ENCODE measurements around the gene PSMD9.
A peak's percentile ranks its signal among the peaks of the same experiment; 100 is the strongest.
"Not testable (repeated sequence)": the region's sequence is repeated elsewhere in the genome, so short reads cannot be mapped to it uniquely, and the experiment has no call there.

The PSMD9 gene

GRCh38 chr12:121888478-121889273, at the start of gene PSMD9:
Gene PSMD9 (plus strand): TSS chr12:121888790. CDS start chr12:121888857, 67 bp downstream.
- DNase-seq, result peak; percentile 98

GRCh38 chr12:121839106-121839992, 49.2 kb upstream of the PSMD9 start:
- DNase-seq, result peak; percentile 100

DNA sequence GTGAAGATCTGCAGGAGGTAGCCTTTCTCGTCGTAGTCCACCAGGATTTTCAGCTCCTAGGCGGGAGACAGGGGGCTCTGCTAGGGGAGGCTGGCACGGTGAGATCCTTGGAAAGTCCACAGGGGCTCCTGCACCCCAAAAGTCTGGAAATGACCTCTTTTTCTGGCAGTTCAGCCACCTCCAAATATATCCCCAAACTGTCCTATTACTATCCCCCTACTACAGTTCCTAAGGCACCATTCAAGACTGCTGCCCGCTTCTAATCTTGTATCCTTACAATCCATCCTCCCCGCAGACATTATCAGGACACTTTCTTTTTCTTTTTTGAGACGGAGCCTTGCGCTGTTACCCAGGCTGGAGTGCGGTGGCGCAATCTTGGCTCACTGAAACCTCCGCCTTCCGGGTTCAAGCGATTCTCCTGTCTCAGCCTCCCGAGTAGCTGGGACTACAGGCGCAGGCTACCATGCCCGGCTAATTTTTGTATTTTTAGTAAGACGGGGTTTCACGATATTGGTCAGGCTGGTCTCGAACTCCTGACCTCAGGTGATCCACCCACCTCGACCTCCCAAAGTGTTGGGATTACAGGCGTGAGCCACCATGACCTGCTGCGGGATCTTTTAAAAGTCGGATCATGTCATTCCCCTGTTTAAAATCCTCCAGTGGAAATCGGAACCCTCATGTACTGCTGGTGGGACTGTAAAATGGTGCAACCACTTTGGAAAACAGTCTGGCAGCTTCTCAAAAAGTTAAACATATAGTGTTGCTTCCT, 48.4 kb upstream of the PSMD9 start:
- DNase-seq, result peak; percentile 40

- DNase-seq, result no peak
These were observed 45.2 kb upstream of the PSMD9 start for GRCh38 chr12:121843236-121843982.

DNA sequence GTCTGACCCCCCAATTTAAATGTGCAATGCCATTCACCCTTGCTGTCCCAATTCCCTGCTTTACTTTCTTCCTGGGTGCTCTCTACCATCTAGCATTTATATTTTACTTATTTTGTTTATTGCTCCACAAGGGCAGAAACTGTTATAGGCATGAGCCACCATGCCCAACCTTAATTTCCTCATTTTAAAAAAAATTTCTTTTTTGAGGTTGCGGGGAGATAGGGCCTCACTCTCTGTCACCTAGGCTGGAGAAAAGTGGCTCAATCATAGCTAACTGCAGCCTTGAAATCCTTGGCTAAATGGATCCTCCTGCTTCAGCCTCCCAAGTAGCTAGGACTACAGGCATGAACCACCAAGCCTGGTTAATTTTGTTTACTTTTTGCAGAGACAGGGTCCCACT, 42.9 kb upstream of the PSMD9 start:
- no peak for DNase-seq

GRCh38 chr12:121849211-121849610, 39.4 kb upstream of the PSMD9 start:
- DNase-seq, result no peak

GRCh38 chr12:121849665-121850064, 38.9 kb upstream of the PSMD9 start:
- peak; percentile 36 for DNase-seq

DNA sequence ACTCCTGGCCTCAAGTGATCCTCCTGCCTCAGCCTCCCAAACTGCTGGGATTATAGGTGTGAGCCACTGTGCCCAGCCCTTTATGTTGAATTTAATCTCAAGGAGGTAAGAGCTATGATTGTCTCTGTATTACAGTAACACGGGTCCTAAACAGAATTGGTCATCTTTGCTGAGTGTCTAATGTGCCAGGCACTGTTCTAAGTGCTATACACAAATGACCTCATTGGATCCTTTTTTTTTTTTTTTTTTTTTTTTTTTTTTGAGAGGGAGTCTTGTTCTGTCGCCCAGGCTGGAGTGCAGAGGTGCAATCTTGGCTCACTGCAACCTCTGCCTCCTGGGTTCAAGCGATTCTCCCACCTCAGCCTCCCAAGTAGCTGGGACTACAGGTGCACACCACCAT, 36.2 kb upstream of the PSMD9 start:
- not testable (repeated sequence) for DNase-seq

- DNase-seq, result peak; percentile 32
These were observed 31.0 kb upstream of the PSMD9 start for GRCh38 chr12:121857322-121858246.

GRCh38 chr12:121858318-121858661, 30.3 kb upstream of the PSMD9 start:
- no peak for DNase-seq

DNA sequence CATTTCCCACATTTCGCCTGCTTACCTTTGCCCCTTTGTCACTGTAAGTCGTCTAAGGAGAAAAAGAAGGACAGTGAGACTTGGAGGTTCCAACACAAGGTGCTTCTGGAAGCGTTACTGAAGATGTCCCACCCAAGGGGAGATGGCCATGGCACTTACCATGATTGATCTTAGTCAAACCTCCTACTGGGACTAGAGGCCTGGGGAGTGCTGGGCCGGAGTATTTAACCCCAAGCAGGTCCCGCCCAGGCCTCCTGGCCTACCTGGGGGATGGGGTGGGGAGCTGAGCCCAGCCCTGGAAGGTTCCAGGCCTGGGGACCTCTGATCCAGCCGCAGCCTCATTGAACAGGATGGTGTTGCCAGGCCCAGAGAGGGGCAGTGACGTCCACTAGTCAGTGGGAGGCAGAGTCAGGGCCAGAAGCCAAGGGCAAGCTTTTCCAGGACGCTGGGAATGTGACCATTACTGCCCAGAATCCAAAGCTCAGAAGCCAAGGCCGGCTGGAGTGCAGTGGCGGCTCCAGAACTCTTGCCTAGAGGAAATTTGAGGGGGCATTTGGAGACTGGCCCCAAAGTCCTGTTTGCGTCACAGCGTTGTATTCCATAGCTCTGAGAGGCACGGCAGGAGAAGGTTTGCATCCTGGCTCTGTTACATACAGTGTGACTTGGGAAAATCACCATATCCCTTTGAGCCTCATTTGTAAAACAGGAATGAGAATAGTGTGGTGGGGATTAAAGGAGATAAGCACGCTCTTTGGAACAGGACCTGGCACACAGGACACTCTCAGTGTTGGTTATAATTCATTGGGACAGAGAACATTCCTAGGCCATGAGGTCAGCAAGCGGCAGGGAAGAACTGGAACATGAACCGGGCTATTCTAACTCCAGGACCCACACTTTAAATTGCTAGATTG, 29.7 kb upstream of the PSMD9 start, which contains the start of gene HPD:
Gene HPD, minus strand, starts transcription at position 198 of the 911 bp plus-strand sequence. Its CDS starts 36 bp downstream, at position 162.
- no peak for DNase-seq

DNA sequence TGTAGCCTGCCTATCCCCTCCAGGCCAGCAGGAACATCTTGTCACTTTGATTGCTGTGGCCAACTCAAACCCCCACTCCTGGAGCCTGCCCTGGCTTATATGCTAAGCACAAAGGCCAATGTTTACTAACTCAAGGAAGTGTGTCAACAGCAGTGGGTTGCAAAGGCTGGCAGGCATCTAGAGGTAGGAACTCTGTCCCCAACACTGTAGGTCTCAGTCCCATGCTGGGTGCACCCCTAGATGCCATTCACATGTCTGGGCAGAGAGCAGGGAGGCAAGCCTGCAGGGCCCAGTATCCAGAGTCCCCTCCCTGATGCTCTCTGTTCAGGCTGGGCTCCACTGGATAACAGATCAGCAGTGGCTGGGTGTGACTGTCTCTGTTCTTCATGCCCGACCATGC, 28.3 kb upstream of the PSMD9 start:
- no peak for DNase-seq

DNA sequence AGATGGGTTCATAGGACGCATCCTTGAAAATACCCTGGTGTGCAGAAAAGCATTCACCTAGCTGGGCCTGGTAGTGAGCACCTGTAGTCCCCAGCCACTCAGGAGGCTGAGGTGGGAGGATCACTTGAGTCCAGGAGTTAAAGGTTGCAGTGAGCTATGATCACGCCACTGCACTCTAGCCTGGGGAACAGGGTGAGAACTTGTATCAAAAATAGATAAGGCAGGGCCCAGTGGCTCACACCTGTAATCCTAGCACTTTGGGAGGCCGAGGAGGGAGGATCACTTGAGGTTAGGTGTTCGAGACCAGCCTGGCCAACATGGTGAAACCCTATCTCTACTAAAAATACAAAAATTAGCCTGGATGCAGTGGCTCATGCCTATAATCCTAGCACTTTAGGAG, 27.9 kb upstream of the PSMD9 start:
- DNase-seq, result not testable (repeated sequence)

DNA sequence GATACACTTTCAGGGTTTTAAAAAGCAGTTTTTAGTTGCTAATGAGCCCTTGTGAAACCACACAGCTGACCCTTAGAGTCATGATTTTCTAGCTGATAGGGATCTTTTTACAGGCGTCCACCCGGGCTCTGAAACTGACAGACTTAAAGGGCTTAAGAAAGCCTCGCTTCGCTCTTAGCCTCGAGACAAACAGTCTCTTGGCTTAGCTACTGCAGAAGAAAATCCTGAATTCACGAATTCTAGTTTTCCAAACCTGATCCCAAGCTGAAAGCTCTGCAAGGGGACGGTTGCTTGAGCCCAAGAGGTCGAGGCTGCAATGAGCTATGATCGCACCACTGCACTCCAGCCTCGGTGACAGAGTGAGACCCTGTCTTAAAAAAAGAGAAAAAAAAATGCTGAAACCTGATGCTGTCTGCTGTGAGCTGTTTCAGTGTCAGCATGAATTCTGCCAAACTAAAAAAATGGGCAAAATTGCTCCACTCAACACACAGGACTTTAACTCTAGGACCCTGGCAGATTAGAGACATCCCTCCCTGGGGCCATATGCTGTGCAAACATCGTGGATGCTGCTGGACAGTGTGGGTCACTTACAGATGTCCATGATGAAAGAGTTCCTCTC, 26.8 kb upstream of the PSMD9 start:
- DNase-seq, result no peak

DNA sequence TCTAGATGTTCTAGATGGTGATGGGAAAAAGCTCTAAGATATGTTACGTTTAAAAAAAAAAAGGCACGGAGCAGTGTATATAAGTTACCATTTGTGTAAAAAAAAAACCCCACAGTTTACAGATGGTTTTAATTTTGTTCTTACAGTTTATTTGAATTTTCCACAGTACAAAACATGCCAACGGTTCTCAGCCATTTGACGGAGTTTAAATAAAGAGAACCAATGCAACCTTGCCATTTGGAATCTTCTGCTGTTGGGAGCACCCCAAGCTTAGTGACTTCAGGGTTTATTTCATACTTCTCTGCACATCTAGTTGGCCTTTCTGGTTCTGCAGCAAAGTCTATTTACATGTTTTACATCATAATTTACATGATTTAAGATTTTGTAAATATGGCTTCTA, 22.3 kb upstream of the PSMD9 start:
- no peak for DNase-seq

DNA sequence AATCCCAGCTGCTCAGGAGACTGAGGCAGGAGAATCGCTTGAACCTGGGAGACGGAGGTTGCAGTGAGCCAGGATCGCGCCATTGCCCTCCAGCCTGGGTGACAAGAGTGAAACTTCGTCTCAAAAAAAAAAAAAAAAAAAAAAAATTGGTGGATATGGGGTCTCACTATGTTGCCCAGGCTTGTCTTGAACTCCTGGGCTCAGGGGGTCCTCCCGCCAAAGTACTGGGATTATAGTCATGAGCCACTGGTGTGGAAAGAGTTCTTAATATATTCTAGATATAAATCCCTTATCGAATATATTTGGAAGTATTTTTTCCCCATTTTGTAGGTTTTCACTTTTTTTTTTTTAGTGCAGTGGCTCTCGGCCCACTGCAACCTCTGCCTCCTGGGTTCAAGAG, 19.4 kb upstream of the PSMD9 start:
- not testable (repeated sequence) for DNase-seq

DNA sequence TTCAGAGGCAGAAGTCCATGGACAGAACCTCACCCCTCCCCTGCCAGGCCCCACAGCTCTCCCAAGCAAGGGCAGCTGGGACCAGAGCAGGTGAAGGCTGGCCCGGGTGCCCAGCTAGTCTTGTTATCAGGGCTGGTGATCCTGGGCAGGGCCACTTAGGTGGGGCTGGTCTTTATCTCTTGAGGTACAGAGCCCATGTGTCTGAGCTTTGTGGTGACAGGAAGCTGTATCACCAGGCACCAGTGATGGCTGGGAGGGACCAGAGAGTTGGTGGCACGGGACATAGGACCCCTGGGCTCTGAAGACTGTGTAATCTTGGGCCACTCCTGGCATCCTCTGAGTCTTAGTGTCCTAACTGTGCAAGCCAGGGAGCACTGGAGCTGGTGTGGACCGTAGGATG, 17.1 kb upstream of the PSMD9 start:
- no peak for DNase-seq

DNA sequence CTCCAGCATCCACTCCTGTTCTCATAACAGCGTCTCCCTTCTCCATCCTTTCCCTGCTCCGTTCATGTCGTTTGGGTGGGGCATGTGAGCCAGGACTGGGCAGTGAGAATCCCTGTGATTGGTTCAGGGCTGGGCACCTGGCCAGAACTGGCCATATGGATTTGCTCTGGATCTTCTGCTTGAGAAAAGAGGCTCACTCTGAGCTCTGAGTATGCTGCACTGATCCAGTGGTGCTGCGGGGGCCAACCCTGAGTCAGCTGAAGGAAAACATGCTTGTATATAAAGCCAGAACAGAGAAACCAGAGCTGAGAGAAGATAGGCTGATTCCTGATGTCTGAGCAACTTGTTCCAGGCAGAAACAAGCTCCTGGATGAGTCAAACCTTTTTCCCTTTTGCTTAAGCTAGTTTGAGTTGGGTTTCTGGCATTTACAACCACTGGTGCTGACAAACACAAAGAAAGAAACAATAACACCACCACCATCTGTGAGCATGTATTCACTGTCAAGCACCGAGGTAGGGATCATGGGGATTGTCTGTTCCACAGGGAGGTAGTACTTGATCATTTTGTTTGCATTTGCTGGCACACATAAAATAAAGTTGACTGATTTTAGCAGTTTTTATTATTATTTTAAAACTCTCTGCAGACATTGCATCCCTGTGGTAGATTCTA, 15.9 kb upstream of the PSMD9 start:
- no peak for DNase-seq

DNA sequence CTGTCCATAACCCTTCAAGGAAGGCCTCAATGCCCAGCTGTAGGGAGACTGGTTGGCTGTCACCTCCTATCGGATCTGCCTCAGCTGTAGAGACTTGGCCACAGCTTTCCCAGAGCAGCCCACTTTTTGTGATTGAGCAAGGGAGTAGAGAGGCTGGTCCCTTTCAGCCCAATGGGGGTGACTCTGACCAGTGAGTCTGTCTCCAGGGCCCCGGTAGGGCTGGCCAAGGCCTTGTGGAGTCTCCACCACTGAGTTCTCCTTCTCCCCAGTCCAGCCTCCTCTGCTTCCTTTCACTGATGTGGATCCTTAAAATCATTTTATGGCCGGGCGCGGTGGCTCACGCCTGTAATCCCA, 15.4 kb upstream of the PSMD9 start:
- DNase-seq, result no peak
